ENCODE measurements around the gene TLK1. TPM values are rescaled to one million over a fixed set of nuclear protein-coding genes. Genes with fewer than 3 reads are reported as not detected.

Gene TLK1
- total RNA-seq, 2 donors from 2014 or later, result 27.8 to 62.4 TPM

GRCh38 chr2:171187177-171187576 is 26.5 kb upstream of the TLK1 start:
- ATAC-seq (ENCODE audit: insufficient number of reproducible peaks, low FRiP score, low read depth) (no peak), DNase-seq (ENCODE audit: low spot score) (no peak)
- Histone ChIP-seq H3K4me3 (no peak overlapping the region), H3K9me3 (no peaks in the 10 kb centered on the region), H3K36me3 (no peaks in the 10 kb centered on the region), H3K27me3 (replicated peaks; ENCODE audit: insufficient read depth) (no peaks in the 10 kb centered on the region), H3K4me1 (ENCODE audit: control insufficient read depth in 1 of 2, low read depth in 2 of 2) (peaks cover 0 to 15% of the 10 kb centered on the region in 2 donors), H3K27ac (no peak overlapping the region)
- no peak for TF ChIP-seq CTCF (IDR thresholded peaks at IDR 0.05)

- Histone ChIP-seq H3K4me1 (ENCODE audit: control insufficient read depth in 1 of 2, low read depth in 2 of 2) (peaks cover 0 to 15% of the 10 kb centered on the region in 2 donors), H3K9me3 (no peaks in the 10 kb centered on the region), H3K36me3 (no peaks in the 10 kb centered on the region), H3K27me3 (replicated peaks; ENCODE audit: insufficient read depth) (no peaks in the 10 kb centered on the region), H3K4me3 (no peak overlapping the region), H3K27ac (no peak overlapping the region)
- TF ChIP-seq CTCF (IDR thresholded peaks at IDR 0.05), result no peak
- DNase-seq (ENCODE audit: low spot score), result no peak
- ATAC-seq (ENCODE audit: insufficient number of reproducible peaks, low FRiP score, low read depth), result no peak
Observed at GRCh38 chr2:171185941-171186340, 25.2 kb upstream of the TLK1 start.

- peaks cover 0 to 15% of the 10 kb centered on the region in 2 donors for H3K4me1 ChIP-seq (ENCODE audit: control insufficient read depth in 1 of 2, low read depth in 2 of 2)
- no peak overlapping the region for H3K4me3 ChIP-seq
- no peak for DNase-seq (ENCODE audit: low spot score)
- no peak for TF ChIP-seq CTCF (IDR thresholded peaks at IDR 0.05)
- ATAC-seq (ENCODE audit: insufficient number of reproducible peaks, low FRiP score, low read depth), result no peak
- no peaks in the 10 kb centered on the region for H3K9me3 ChIP-seq
- no peaks in the 10 kb centered on the region for H3K27me3 ChIP-seq (replicated peaks; ENCODE audit: insufficient read depth)
- no peaks in the 10 kb centered on the region for H3K36me3 ChIP-seq
- no peak overlapping the region for H3K27ac ChIP-seq
Observed at GRCh38 chr2:171185165-171185818, 24.6 kb upstream of the TLK1 start.

GRCh38 chr2:171181064-171182049 is 20.7 kb upstream of the TLK1 start:
- ATAC-seq (ENCODE audit: insufficient number of reproducible peaks, low FRiP score, low read depth), result no peak

More at GRCh38 chr2:171181064-171182049, 20.7 kb upstream of the TLK1 start:
- Histone ChIP-seq H3K27me3 (replicated peaks; ENCODE audit: insufficient read depth) (no peaks in the 10 kb centered on the region), H3K27ac (no peak overlapping the region), H3K4me1 (ENCODE audit: control insufficient read depth in 1 of 2, low read depth in 2 of 2) (peaks cover 0 to 13% of the 10 kb centered on the region in 2 donors), H3K36me3 (no peaks in the 10 kb centered on the region), H3K4me3 (no peak overlapping the region), H3K9me3 (no peaks in the 10 kb centered on the region)
- TF ChIP-seq CTCF (IDR thresholded peaks at IDR 0.05), result no peak
- no peak for DNase-seq (ENCODE audit: low spot score)
